ENCODE measurements around the gene ALDH2.
"Not testable (repeated sequence)": the region's sequence is repeated elsewhere in the genome, so short reads cannot be mapped to it uniquely, and the experiment has no call there.

ALDH2 gene

DNA sequence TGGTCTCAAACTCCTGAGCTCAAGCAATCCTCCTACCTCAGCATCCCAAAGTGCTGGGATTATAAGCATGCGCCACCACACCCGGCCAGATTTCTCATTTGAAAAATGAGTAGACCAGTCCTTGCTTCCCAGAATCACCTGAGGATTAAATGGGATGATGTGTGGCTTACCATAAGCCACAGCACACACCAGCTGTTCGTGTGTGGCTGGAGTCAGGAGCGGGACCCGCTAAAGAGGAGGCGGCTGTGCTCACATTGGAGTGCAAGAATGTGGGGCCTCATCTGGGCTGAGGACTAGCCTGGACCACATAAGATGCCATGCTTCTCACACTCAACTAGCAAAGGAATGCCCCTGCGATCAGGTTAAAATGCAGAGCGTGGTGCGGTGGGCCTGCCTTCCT is 6.7 kb upstream of the ALDH2 start:
- DNase-seq: no peak

DNA sequence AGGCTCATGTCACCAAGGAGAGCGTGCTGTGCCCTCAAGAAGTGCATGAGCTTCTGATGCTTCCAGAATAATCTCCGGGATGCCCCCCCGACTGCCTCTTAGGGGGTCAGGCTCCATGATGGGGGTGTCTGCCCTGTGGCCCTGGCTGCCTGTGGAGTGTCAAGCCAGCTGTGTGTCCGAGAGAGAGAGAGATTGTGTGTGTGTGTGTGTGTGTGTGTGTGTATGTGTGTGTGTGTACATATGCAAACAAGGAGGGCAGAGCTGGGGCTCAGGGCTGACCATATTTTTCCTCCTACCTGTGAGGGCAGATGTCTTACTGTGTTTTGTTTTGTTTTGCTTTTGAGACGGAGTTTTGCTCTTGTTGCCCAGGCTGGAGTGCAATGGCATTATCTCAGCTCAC is 5.6 kb upstream of the ALDH2 start:
- no peak for DNase-seq

DNA sequence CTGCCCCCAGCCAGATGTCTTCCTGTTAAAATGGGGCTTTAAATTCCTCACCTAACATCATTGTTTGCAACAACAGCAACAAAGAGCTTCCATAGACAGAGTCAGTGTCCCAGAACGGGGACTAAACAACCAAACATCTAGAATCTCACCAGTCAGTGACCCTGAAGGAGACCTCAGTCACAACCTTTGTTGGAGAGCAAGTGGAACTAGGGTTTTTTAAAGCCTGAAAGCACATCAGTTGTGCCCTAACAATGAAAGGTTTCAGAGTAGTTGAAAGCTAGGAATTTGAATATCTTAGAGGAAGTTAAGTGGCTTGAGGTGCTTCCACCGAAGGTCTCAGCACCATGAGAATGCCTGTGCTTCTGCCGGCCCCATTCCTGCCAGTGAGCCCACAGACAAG is 5.0 kb upstream of the ALDH2 start:
- DNase-seq: no peak

DNA sequence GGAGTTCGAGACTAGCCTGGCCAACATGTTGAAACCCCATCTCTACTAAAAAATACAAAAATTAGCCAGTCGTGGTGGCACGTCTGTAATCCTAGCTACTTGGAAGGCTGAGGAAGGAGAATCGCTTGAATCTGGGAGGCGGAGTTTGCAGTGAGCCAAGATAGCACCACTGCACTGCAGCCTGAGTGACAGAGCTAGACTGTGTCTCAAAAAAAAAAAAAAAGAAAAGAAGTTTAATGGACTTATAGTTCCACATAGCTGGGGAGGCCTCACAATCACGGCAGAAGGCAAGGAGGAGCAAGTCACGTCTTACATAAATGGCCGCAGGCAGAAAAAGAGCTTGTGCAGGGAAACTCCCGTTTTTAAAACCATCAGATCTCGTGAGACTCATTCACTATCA is 3.2 kb upstream of the ALDH2 start:
- not testable (repeated sequence) for DNase-seq

- DNase-seq: no peak
These were observed 2.5 kb upstream of the ALDH2 start for GRCh38 chr12:111764120-111764821.

DNA sequence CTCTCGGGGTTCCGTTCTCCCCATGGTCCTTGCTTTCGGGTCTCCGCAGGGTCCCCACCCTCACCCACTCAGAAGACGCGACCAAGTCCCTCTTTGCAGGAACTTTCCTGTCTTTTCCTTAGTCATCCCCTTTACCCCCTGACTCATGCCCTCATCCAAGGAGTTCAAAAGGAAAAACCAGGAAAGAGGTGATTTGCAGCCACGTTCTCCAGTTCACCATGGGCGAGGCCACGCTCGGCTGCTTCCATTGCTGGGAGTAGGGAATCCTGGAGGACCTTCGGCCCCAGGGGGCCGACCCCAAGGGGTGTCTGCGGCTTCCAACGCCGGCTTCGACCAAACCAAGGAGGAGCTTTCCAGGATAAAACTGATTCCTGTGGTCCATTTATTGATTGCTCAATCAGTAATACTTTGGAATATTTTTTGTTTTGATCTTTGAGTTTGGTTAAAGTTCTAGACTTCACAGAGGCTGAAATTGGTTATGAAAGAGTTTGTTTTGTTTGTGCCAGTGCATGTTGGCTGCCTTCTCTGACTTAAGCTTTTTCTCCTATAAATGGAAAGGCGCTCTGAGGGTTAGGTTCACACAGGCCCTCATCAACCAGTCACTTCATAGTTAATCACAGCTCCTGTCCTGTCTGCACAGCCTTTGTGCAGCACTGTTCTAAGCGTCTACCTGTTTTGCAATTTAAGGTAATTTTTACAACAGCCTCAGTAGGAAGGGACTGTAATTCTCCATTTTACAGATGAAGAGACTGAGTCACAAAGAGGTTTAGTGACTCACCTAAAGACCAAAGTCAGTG is 827 bp downstream of the ALDH2 start:
- DNase-seq: no peak

- DNase-seq: no peak
These were observed 1.6 kb downstream of the ALDH2 start for GRCh38 chr12:111768159-111768895.

GRCh38 chr12:111769599-111769998 is 2.9 kb downstream of the ALDH2 start:
- no peak for DNase-seq

- DNase-seq: no peak
These were observed 7.2 kb downstream of the ALDH2 start for GRCh38 chr12:111773801-111774551.

- DNase-seq: no peak
These were observed 8.8 kb downstream of the ALDH2 start for GRCh38 chr12:111775205-111776193.

GRCh38 chr12:111776836-111777344 is 10.2 kb downstream of the ALDH2 start:
- DNase-seq: no peak

- no peak for DNase-seq
These were observed 10.8 kb downstream of the ALDH2 start for GRCh38 chr12:111777345-111778045.

- no peak for DNase-seq
These were observed 13.4 kb downstream of the ALDH2 start for GRCh38 chr12:111780166-111780565.

DNA sequence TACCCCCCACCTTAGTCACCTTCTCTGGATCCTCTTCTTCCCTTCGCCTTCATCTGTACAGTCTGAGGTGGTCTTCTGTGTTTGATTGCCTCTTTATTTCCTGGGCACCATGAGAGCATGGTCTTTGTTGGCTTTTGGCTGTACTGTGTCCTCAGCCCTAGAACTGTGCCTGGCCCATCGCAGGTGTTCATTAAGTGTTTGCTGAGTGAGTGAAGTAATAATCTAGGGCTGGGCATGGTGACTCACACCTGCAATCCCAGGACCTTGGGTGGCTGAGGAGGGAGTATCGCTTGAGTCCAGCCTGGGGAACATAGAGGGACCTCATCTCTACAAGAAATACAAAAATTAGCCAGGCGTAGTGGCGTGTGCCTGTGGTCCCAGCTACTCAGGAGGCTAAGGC is 13.9 kb downstream of the ALDH2 start:
- DNase-seq: no peak

- no peak for DNase-seq
These were observed 14.4 kb downstream of the ALDH2 start for GRCh38 chr12:111781085-111781658.

DNA sequence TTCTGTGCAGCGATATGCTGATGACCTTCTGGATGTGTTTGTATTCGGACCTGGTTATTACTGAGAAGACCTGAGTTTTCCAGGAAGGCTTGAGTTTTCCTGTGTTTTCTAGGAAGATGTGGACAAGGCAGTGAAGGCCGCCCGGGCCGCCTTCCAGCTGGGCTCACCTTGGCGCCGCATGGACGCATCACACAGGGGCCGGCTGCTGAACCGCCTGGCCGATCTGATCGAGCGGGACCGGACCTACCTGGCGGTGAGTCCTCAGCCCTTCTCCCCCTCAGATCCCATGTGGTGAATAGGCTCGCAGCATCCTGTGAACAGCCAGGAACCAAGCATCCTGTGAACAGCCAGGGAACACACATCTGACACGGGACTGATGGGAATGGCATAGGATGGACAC is 16.3 kb downstream of the ALDH2 start:
- DNase-seq: no peak

DNA sequence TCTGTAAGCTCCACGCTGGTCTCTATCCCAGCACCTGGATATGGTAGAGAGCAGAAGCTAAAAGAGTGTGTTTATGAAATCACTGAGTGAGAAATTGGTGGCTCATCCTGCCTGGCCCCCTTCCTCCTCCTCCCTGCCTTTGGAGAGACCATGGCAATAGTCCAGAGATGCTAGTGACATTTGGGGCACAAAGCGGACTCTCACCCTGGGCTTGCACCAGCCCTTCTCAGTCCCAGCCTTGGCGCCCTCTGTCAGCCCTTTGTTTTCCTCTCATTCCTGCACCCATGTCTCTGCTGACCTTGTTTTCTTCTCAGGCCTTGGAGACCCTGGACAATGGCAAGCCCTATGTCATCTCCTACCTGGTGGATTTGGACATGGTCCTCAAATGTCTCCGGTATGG is 18.2 kb downstream of the ALDH2 start:
- no peak for DNase-seq

DNA sequence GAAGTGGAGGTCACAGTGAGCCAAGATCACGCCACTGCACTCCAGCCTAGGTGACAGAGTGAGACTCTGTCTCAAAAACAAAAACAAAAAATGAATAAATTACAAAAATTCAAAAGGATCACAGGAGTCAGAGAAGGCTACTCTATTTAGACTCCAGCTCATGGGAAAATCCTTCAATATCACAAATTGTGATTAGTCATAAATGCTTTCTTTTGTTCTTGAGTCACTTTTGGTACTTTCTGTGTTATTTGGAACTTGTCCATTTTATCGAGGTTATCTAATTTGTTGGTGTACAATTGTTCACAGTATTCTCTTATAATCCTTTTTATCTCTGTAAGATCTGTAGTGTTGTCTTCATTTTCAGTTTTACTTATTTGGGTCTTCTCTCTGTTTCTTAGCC is 18.9 kb downstream of the ALDH2 start:
- no peak for DNase-seq

- no peak for DNase-seq
These were observed 21.5 kb downstream of the ALDH2 start for GRCh38 chr12:111788178-111788654.

DNA sequence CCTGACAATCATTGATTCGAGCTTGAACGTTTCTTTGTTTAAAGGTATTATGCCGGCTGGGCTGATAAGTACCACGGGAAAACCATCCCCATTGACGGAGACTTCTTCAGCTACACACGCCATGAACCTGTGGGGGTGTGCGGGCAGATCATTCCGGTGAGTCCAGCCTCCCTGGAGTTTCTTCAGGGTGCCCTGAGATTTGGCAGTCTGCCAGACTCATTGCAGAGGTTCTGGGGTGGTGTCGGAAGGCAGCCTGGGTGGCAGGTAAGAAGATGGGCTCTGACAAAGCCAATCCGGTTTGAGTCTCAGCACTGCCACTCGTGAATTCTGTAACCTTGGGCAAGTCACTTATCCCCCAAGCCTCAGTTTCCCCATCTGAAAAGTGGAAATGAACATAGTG is 23.0 kb downstream of the ALDH2 start:
- DNase-seq: no peak

Measured in activated CD8-positive, alpha-beta memory T cell treated with anti-CD3 and anti-CD28 coated beads, Interleukin-2, amount 50 U/mL, for 4 hours (primary cell).